GM13976 (cell line): ENCODE measurements around the gene ZNF276.

Experiments
- DNase-seq: peaks from one replicate; pipeline ENCODE4 v3.0.0; 2012; ENCODE audit warnings: low spot score
- in situ Hi-C: fragments of 300-500 bp; cut with MboI; formaldehyde crosslinking; loops from one replicate; pipeline ENCODE4 v1.12.0; 2022; ENCODE audit warnings: low sequenced_read_pairs, mixed read lengths, inconsistent platforms; ENCODE audit not compliant: unreplicated experiment
- TF ChIP-seq, protein P1 (sequence below): IDR thresholded peaks from 2 replicates; pipeline ENCODE4 v1.5.1; 2012; ENCODE audit warnings: borderline replicate concordance, mild to moderate bottlenecking; ENCODE audit not compliant: insufficient read depth; ENCODE audit errors: extremely low read depth, missing control alignments, control extremely low read depth

The ZNF276 gene

DNA sequence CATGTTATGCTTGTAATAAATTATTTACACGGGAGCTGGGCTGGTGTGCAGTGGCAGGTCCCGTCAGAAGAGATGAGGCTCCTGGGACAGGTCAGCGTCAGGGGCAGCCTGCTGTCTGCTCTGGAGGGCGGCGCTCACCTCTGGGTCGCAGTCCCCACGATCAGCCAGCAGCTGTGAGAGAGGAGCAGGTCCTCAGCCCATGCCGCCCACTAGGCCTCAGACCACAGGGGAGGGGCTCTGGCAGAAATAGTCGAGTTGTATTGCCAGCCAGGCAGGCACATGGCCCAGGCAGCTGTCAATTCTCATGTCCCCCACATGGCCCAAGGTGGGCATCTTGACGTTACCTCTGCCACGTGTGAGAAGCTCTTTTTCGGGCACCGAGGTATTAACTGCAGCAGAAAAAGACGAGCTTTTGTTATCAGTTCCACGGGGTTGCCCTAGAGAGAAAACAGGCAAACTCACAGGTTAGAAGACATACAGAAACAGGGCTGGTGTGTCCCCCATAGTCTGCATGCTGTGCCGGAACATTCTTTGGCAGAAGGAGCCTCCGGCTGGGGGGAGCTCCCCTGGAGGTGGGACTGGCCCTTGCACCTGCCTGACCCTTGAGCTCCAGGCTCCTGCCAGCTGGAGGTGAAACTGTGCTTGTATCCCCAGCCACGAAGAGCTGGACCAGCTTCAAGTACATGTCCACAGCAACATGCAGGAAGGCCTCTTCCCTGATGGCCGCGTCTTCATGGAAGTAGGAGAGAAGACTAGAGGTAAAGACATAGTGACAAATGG is 17.4 kb downstream of the ZNF276 start:
- no peak for DNase-seq
- in situ Hi-C loops = no loop called here

DNA sequence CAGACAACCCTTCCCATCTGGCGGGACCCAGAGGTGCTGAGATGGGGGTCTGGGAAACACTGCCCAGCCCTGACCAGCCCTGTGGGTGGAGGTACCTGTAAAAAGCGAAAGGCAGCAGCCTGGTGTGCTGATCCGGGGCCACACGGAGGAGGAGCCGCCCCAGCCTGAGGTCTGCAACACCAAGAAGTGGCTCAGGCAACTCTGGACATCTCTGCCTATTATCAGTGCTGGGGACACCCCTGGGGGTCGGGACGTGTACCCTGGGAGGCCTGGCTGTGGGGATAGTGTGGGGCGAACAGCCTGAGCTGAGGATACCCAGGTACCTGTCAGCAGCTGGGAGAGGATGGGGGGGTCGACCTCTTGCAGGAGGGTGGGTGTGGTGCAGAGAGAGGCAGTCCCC is 18.0 kb downstream of the ZNF276 start:
- DNase-seq = no peak
- TF ChIP-seq, protein P1, sequence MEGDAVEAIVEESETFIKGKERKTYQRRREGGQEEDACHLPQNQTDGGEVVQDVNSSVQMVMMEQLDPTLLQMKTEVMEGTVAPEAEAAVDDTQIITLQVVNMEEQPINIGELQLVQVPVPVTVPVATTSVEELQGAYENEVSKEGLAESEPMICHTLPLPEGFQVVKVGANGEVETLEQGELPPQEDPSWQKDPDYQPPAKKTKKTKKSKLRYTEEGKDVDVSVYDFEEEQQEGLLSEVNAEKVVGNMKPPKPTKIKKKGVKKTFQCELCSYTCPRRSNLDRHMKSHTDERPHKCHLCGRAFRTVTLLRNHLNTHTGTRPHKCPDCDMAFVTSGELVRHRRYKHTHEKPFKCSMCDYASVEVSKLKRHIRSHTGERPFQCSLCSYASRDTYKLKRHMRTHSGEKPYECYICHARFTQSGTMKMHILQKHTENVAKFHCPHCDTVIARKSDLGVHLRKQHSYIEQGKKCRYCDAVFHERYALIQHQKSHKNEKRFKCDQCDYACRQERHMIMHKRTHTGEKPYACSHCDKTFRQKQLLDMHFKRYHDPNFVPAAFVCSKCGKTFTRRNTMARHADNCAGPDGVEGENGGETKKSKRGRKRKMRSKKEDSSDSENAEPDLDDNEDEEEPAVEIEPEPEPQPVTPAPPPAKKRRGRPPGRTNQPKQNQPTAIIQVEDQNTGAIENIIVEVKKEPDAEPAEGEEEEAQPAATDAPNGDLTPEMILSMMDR = no peak
- in situ Hi-C loops = no loop called here

More for the DNA sequence above, 17.4 kb downstream of the ZNF276 start:
- TF ChIP-seq, protein P1 = no peak

DNA sequence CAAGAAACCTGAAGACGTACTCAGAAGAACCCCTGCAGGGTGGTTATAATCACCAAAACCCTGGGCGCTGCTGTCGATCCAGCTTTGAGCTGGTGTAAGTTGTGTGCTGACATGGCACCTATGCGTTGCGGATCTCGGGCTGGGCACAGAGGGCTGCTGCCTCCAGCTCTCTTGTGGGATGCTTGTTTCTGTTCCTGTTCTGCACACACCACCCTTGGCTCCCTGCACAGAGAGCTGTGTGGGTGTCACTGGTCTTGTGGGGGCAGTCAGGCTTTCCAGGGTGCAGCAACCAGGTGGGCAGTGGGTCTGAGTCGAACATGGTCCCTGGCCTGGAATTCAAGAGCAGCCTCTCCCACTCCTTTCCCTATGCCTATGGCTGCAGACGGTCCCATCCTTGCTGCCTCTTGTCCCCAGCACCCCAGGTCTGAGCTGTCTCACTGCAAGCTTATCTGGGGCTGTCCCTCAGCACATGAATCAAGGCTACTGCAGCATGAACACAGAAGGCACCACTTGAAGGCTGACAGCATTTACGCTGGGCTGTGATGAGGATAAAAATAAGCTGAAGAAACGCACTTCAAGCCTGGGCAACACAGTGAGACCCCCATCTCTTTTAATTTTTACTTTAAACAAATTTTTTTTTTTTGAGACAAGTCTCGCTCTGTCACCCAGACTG is 20.1 kb downstream of the ZNF276 start:
- TF ChIP-seq, protein P1 = no peak
- no peak for DNase-seq
- in situ Hi-C loops = no loop called here

DNA sequence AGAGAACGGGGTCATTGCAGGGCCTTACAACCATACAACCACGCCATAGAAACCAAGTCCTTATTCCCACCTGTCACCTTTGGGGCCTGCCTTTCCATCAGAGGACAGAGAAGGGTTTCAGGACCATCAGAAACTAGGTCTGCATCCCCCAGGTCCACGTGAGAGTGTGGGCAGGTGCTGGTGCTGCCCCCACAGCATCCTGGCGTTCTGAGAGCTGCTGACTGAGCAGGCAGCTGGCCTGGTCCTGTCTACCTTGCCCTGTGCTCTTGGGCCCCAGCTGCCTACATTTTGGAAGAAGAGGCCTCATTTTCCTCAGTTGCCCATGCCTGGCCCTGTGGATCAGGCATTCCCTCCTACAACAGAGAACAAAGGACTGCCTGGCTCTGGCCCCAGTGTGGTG is 21.6 kb downstream of the ZNF276 start:
- no peak for DNase-seq
- in situ Hi-C loops = no loop called here
- TF ChIP-seq, protein P1 = no peak

DNA sequence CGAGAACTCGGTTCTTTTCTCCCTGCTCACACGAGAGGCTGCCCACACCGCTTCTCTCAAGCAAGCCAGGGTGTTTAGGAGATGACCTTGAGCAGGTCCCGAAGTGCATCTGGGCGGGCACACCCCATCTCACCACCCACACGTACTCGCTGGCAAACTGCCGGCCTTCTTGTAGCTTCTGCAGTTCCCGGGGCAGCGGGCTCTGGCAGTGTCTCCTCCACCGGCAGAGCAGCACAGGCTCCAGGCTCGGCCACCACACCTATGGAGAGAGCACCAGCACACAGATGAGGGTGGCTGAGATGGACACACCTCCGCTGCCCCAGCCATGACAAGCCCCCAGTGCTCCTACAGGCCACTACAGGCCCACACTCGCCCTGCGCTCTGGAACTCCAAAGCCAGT is 23.5 kb downstream of the ZNF276 start:
- DNase-seq = no peak
- in situ Hi-C loops = no loop called here
- TF ChIP-seq, protein P1 = no peak

DNA sequence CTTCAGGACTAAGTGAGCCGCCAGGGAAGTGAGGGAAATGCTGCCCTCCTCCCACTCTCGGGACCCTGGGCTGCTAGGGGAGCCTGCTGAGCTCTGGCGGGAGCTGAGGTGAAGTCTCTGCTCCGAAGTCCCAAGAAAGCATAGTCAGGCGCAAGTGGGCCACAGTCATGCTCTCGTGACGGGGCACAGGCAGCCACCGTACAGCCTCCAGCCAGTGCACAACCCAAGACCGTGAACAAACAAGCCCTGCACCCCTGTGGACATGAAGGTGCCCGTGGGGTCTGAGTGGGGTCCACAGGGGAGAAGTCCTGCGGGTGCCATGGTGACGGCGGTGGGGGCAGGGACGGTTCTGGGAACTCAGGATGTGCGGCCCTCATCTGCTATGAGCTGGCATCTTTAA is 24.7 kb downstream of the ZNF276 start:
- TF ChIP-seq, protein P1 = no peak
- in situ Hi-C loops = no loop called here
- no peak for DNase-seq
